Heart left ventricle (tissue), 16 donors: ENCODE results near the gene PPP1R8. TPM values are rescaled to one million over a fixed set of nuclear protein-coding genes. Genes with fewer than 3 reads are reported as not detected.

ENCODE experiments used
- ATAC-seq, 4 donors: fragments of 200-7000 bp; cut with Tn5 transposase; one replicate each; pipeline ENCODE4 v1.9.1; 2020 to 2022; ENCODE audit warnings: moderate library complexity in 4 of 4, mild to moderate bottlenecking in 3 of 4, moderate number of reproducible peaks in 1 of 4
- DNase-seq, 5 donors: peaks; one replicate each; pipeline ENCODE4 v3.0.0-alpha.2; 2020
- H3K27ac ChIP-seq, 12 donors: fragments of 200-600 bp; sonication (generic) in 4 of 12; one replicate each; pipeline versions ENCODE4 v1.5.0 to v1.8.0; 2016 to 2022; ENCODE audit warnings: mild to moderate bottlenecking in 2 of 12
- H3K27me3 ChIP-seq, 9 donors: fragments of 200-600 bp; sonication (generic) in 2 of 9; one replicate each; pipeline versions ENCODE4 v1.5.1 to v1.8.0; 2016 to 2022; ENCODE audit warnings: mild to moderate bottlenecking in 3 of 9
- H3K36me3 ChIP-seq, 9 donors: fragments of 200-600 bp; sonication (generic) in 2 of 9; one replicate each; pipeline versions ENCODE4 v1.5.0 to v1.8.0; 2018 to 2022; ENCODE audit warnings: mild to moderate bottlenecking in 2 of 9
- H3K4me1 ChIP-seq, 12 donors: fragments of 200-600 bp; sonication (generic) in 4 of 12; one replicate each; pipeline versions ENCODE4 v1.5.0 to v1.8.0; 2016 to 2022; ENCODE audit warnings: mild to moderate bottlenecking in 3 of 12
- H3K4me3 ChIP-seq, 12 donors: fragments of 200-600 bp; sonication (generic) in 4 of 12; one replicate each; pipeline versions ENCODE4 v1.5.0 to v1.8.0; 2017 to 2022; ENCODE audit warnings: mild to moderate bottlenecking in 9 of 12, moderate library complexity in 4 of 12
- H3K9me3 ChIP-seq, 12 donors: fragments of 200-600 bp; sonication (generic) in 4 of 12; one replicate each; pipeline versions ENCODE4 v1.5.0 to v1.8.0; 2016 to 2022; ENCODE audit warnings: mild to moderate bottlenecking in 1 of 12
- POLR2A ChIP-seq, 2 donors: fragments of 450-650 bp; IDR thresholded peaks; one replicate each; pipeline ENCODE4 v1.6.1; 2017; ENCODE audit warnings: antibody characterized with exemption in 2 of 2, mild to moderate bottlenecking in 2 of 2, moderate library complexity in 2 of 2
- WGBS, 4 donors: extraction: QIAGEN DNeasy Blood & Tissue Kit in 2 of 4; methylation state at CpG; one replicate each; pipeline versions ENCODE4 v1.1.5 to v1.1.7; 2013 to 2018; 5-methylcytosine and 5-hydroxymethylcytosine counted together
- intact Hi-C, 10 donors: fragments of 100-400 bp; cut with DNase I; formaldehyde crosslinking; loops; one replicate each; pipeline versions ENCODE4 v1.11.1 to v1.14.2; 2022
- polyA plus RNA-seq, 2 donors: library from polyadenylated mRNA; stranded (reverse); fragments of 200-250 nt; gene quantifications; one replicate each; pipeline ENCODE4 v1.2.3, GENCODE V29; 2013
- total RNA-seq, 9 donors: library from RNA; depleted of rRNA in 2 of 9; stranded (reverse); fragments of >200 nt in 2 of 9; fragmentation: NEBNext Ultra II Directional in 3 of 9; extraction: Animal tissue kit (Norgen Biotek cat#: 25700) in 3 of 9; gene quantifications; one replicate each; pipeline versions ENCODE4 v1.1.0 to v1.2.4, GENCODE V29; 2016 to 2023
- TF ChIP-seq, protein P1 (sequence below), 12 donors: fragments of 200-600 bp; sonication (generic) in 4 of 12; IDR thresholded peaks; one replicate each; pipeline versions ENCODE4 v1.5.0 to v1.8.0; 2018 to 2022; ENCODE audit warnings: antibody characterized with exemption in 12 of 12, mild to moderate bottlenecking in 5 of 12
- donor health status: ischemic (EF 13 %, LVEDD 7.1; RV severe dilation, severe dysfunction).
- donor health status: healthy with polysubstance abuse.
- donor health status: DM: no; HTN: yes; CAD: no.
- donor health status: DM: no; HTN: no; CAD: no.
- donor health status: ischemic (EF 25% LVEDD 6.9; RV normal size, moderate dysfunction).
- donor health status: ischemic (EF 25% LVEDD 5.7; RV mildly dilated, moderate dysfunction).
- donor health status: healthy.
- donor health status: DM: yes; HTN: yes; CAD: no.
- donor health status: ischemic (EF 35%, LVEDD 5.7; RV mildly dilated, moderate dysfunction).
- donor health status: nonischemic (EF 11% LVEDD 7.7; RV severe dilation, severe dysfunction).
- donor health status: DM: yes; HTN: yes; CAD: no.
- donor health status: PGD.
- donor health status: ischemic (EF 29% LVEDD 5.4; RV normal size, mild dysfunction).
- donor health status: nonischemic (EF 23%, LVEDD 6.1; RV moderate dilation, normal function).

PPP1R8 gene
- total and polyA plus RNA-seq, 11 donors, result 13.3 to 32.9 (median 25.1) TPM

- whole genome bisulfite sequencing, 4 donors, result 85 to 90% (median 87%) methylated on average over 11 to 18 of the region's 18 CpGs
- Histone ChIP-seq H3K4me3 (peak overlapping the region in 1 of 12 donors; percentile 12), H3K27me3 (peaks cover 0 to 10% (median 0%) of the 10 kb centered on the region in 9 donors), H3K4me1 (peaks cover 0 to 59% (median 0%) of the 10 kb centered on the region in 12 donors), H3K9me3 (no peaks in the 10 kb centered on the region), H3K27ac (peak overlapping the region in 4 of 12 donors; percentile 9 to 88 (median 30)), H3K36me3 (peaks cover 0 to 43% (median 0%) of the 10 kb centered on the region in 9 donors)
- no peak for TF ChIP-seq POLR2A (IDR thresholded peaks at IDR 0.05)
- TF ChIP-seq, protein P1, sequence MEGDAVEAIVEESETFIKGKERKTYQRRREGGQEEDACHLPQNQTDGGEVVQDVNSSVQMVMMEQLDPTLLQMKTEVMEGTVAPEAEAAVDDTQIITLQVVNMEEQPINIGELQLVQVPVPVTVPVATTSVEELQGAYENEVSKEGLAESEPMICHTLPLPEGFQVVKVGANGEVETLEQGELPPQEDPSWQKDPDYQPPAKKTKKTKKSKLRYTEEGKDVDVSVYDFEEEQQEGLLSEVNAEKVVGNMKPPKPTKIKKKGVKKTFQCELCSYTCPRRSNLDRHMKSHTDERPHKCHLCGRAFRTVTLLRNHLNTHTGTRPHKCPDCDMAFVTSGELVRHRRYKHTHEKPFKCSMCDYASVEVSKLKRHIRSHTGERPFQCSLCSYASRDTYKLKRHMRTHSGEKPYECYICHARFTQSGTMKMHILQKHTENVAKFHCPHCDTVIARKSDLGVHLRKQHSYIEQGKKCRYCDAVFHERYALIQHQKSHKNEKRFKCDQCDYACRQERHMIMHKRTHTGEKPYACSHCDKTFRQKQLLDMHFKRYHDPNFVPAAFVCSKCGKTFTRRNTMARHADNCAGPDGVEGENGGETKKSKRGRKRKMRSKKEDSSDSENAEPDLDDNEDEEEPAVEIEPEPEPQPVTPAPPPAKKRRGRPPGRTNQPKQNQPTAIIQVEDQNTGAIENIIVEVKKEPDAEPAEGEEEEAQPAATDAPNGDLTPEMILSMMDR (IDR thresholded peaks at IDR 0.05), result no peak
- intact Hi-C loops, result no loop called here
- ATAC-seq (no peak), DNase-seq (peak in 1 of 5 donors; percentile 20)
These were observed 45.9 kb downstream of the PPP1R8 start for GRCh38 chr1:27876341-27877114.

GRCh38 chr1:27877115-27877416 lies 46.5 kb downstream of the PPP1R8 start:
- H3K4me3 ChIP-seq, result no peak overlapping the region
- intact Hi-C loops, result no loop called here
- TF ChIP-seq, protein P1 (IDR thresholded peaks at IDR 0.05), result no peak
- no peak for TF ChIP-seq POLR2A (IDR thresholded peaks at IDR 0.05)
- no peak for DNase-seq
- peak overlapping the region in 1 of 12 donors; percentile 88 for H3K27ac ChIP-seq
- H3K27me3 ChIP-seq, result peaks cover 0 to 10% (median 0%) of the 10 kb centered on the region in 9 donors
- peaks cover 0 to 48% (median 0%) of the 10 kb centered on the region in 9 donors for H3K36me3 ChIP-seq
- peaks cover 0 to 64% (median 0%) of the 10 kb centered on the region in 12 donors for H3K4me1 ChIP-seq
- 96 to 100% (median 98%) methylated on average over 2 of the region's 2 CpGs for WGBS, 4 donors
- ATAC-seq, result no peak
- no peaks in the 10 kb centered on the region for H3K9me3 ChIP-seq

- DNase-seq, result no peak
- H3K27ac ChIP-seq, result peak overlapping the region in 1 of 12 donors; percentile 88
- ATAC-seq, result no peak
- no peak overlapping the region for H3K4me3 ChIP-seq
- peaks cover 0 to 68% (median 0%) of the 10 kb centered on the region in 12 donors for H3K4me1 ChIP-seq
- no peak for TF ChIP-seq POLR2A (IDR thresholded peaks at IDR 0.05)
- H3K27me3 ChIP-seq, result peaks cover 0 to 3% (median 0%) of the 10 kb centered on the region in 9 donors
- intact Hi-C loops, result no loop called here
- 82 to 87% (median 85%) methylated on average over 4 of the region's 4 CpGs for WGBS, 4 donors
- no peaks in the 10 kb centered on the region for H3K9me3 ChIP-seq
- peaks cover 0 to 58% (median 0%) of the 10 kb centered on the region in 9 donors for H3K36me3 ChIP-seq
These were observed 47.5 kb downstream of the PPP1R8 start for GRCh38 chr1:27878039-27878438.

DNA sequence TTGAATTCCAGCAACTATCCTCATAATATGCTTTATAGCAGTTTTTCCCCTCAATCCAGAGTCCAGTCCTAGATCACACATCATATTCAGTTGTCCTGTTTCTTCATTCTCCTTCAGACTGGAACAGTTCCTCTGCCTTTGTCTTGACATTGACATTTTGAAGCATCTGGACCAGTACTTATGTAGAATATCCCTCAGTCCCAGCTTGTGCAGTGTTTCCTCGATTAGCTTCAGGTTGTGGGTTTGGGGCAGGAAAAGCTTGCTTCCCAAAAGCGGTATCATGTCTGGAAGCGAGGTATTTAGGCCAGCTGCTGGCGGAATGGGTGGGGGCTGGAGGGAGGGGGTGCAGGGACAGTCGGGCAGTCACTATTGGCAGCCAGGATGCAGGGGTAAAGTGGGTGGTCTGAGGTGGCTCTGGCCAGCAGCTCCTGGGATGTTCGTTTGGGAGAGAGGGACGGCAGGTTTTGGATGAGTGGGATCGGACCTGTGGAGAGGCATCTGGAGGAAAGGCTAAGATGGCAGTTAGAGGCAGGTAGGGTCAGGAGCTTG lies 48.3 kb downstream of the PPP1R8 start:
- no peaks in the 10 kb centered on the region for H3K9me3 ChIP-seq
- peaks cover 0 to 66% (median 0%) of the 10 kb centered on the region in 9 donors for H3K36me3 ChIP-seq
- 62 to 72% (median 67%) methylated on average over 8 of the region's 8 CpGs for WGBS, 4 donors
- no peak for DNase-seq
- peak overlapping the region in 1 of 12 donors; percentile 88 for H3K27ac ChIP-seq
- intact Hi-C loops, result no loop called here
- H3K27me3 ChIP-seq, result no peaks in the 10 kb centered on the region
- TF ChIP-seq, protein P1 (IDR thresholded peaks at IDR 0.05), result no peak
- no peak for TF ChIP-seq POLR2A (IDR thresholded peaks at IDR 0.05)
- ATAC-seq, result no peak
- H3K4me1 ChIP-seq, result peaks cover 0 to 75% (median 0%) of the 10 kb centered on the region in 12 donors
- H3K4me3 ChIP-seq, result no peak overlapping the region
